ENCODE measurements around the gene PLEKHA7. TPM values are rescaled to one million over a fixed set of nuclear protein-coding genes. Genes with fewer than 3 reads are reported as not detected.

The PLEKHA7 gene
- total and polyA plus RNA-seq, 2 of the 4 experiments (the other 2 are of a cell fraction) = 0.12 TPM; not detected in 1

- ChIA-PET CTCF (no interaction called here), POLR2A (ENCODE audit: unreplicated experiment) (no interaction called here)
- WGBS, 2 experiments (ENCODE audit: extremely low coverage in 2 of 2, insufficient read length in 1 of 2) = no CpG with 5 or more reads among the region's 4 CpGs
- Histone ChIP-seq H3K18ac (ENCODE audit: low read depth, low read length) (no peak overlapping the region), H2BK20ac (ENCODE audit: low read depth, low read length) (no peak overlapping the region), H4K91ac (ENCODE audit: insufficient read depth, low read depth, low read length) (no peak overlapping the region), H4K20me1 (ENCODE audit: insufficient read depth, low read length) (no peaks in the 10 kb centered on the region), H2BK120ac (ENCODE audit: low read depth, low read length) (no peak overlapping the region), H3K56ac (ENCODE audit: extremely low read depth, insufficient read depth, low read length) (no peak overlapping the region), H3K4ac (ENCODE audit: low read depth, low read length) (no peak overlapping the region), H3K14ac (replicated peaks; ENCODE audit: low read depth, low read length) (no peak overlapping the region), H4K8ac (ENCODE audit: low read depth in 2 of 2, low read length in 2 of 2) (no peak overlapping the region), H2AK5ac (ENCODE audit: low read depth, low read length) (no peak overlapping the region), H3K27me3 (ENCODE audit: control insufficient read depth, insufficient read depth, low read length) (peaks cover 9% of the 10 kb centered on the region), H3K4me2 (ENCODE audit: low read depth, low read length) (no peak overlapping the region), H3K9me3 (ENCODE audit: control insufficient read depth, insufficient read depth, low read length) (no peaks in the 10 kb centered on the region), H2BK5ac (ENCODE audit: low read depth, low read length, poor library complexity, severe bottlenecking) (no peak overlapping the region), H3K4me3 (ENCODE audit: insufficient read depth, low read depth, low read length) (no peak overlapping the region), H3K79me1 (ENCODE audit: low read depth in 1 of 2, low read length in 2 of 2) (no peaks in the 10 kb centered on the region), H3K9me1 (ENCODE audit: insufficient read depth, low read length) (no peaks in the 10 kb centered on the region), H3K4me1 (ENCODE audit: control insufficient read depth, insufficient read depth, low read length) (no peaks in the 10 kb centered on the region), H2BK15ac (ENCODE audit: low read depth, low read length) (no peak overlapping the region), H3K23ac (ENCODE audit: low read depth, low read length) (no peak overlapping the region), H4K5ac (ENCODE audit: low read depth, low read length) (no peak overlapping the region), H3K27ac (ENCODE audit: insufficient read depth, low read length) (no peak overlapping the region), H3K9ac (ENCODE audit: low read depth, low read length) (no peak overlapping the region), H3K36me3 (ENCODE audit: control insufficient read depth, insufficient read depth, low read length) (no peaks in the 10 kb centered on the region), H2AK9ac (replicated peaks; ENCODE audit: low read depth, low read length, poor library complexity) (no peak overlapping the region), H2AFZ (replicated peaks; ENCODE audit: low read length, poor library complexity) (no peak overlapping the region)
- DNase-seq (no peak), ATAC-seq (ENCODE audit: low read depth) (no peak)
- TF ChIP-seq CEBPB (IDR thresholded peaks at IDR 0.05; ENCODE audit: low read depth, low read length) (no peak), RCOR1 (IDR thresholded peaks at IDR 0.05; ENCODE audit: insufficient replicate concordance, low read length) (no peak), MAFK (IDR thresholded peaks at IDR 0.05; ENCODE audit: low read depth, low read length) (no peak)
- dilution Hi-C loops (cut with HindIII; ENCODE audit: low sequenced_read_pairs, unreplicated experiment) = no loop called here
- no TSS peak for BruUV-seq (replicated peaks)
- intact Hi-C loops (cut with micrococcal nuclease) = no loop called here
- in situ Hi-C loops (cut with MboI; ENCODE audit: low sequenced_read_pairs) = no loop called here
Observed at GRCh38 chr11:16854979-16855378, 159.2 kb downstream of the PLEKHA7 start.
